ENCODE data around the gene GADD45GIP1.

GRCh38 chr19:12945479-12946091 lies 11.4 kb downstream of the GADD45GIP1 start, which contains the start of gene RAD23A:
- TF ChIP-seq CEBPB (IDR thresholded peaks at IDR 0.05) (no peak), TCF12 (IDR thresholded peaks at IDR 0.05; ENCODE audit: low read depth) (no peak; the same call in 1 of the 2 replicates)
